HepG2 (cell line): ENCODE results near the gene POLR3E. TPM values are rescaled to one million over a fixed set of nuclear protein-coding genes. Genes with fewer than 3 reads are reported as not detected.

Experiments
- ATF7-NPFF ChIP-seq: sonication (generic); formaldehyde crosslinking; IDR thresholded peaks from 2 replicates; pipeline ENCODE4 v1.8.1; 2023; ENCODE audit warnings: mild to moderate bottlenecking, low read depth, missing genetic modification reagents, moderate library complexity
- CC2D1A ChIP-seq: sonication (generic); formaldehyde crosslinking; IDR thresholded peaks from 2 replicates; pipeline ENCODE4 v1.8.1; 2023; ENCODE audit warnings: mild to moderate bottlenecking, missing genetic modification reagents
- JARID2 ChIP-seq: sonication (generic); formaldehyde crosslinking; IDR thresholded peaks from 2 replicates; pipeline ENCODE4 v1.8.1; 2023; ENCODE audit warnings: missing genetic modification reagents, inconsistent platforms; ENCODE audit not compliant: insufficient replicate concordance
- KDM5A ChIP-seq: fragments of 200-600 bp; sonication (generic); IDR thresholded peaks from 2 replicates; pipeline ENCODE4 v1.7.0; 2018; ENCODE audit warnings: antibody characterized with exemption, mild to moderate bottlenecking, low read length, borderline replicate concordance
- MAX ChIP-seq: IDR thresholded peaks from 2 replicates; pipeline ENCODE4 v1.6.1; 2012; ENCODE audit warnings: inconsistent platforms
- SKIL ChIP-seq: sonication (generic); formaldehyde crosslinking; IDR thresholded peaks from 2 replicates; pipeline ENCODE4 v1.8.0; 2022; ENCODE audit warnings: missing genetic modification reagents, mild to moderate bottlenecking, moderate library complexity, borderline replicate concordance
- SRSF4 ChIP-seq: fragments of 200-400 bp; formaldehyde crosslinking; IDR thresholded peaks from one replicate; pipeline ENCODE4 v1.6.1; 2018; ENCODE audit warnings: mild to moderate bottlenecking, low read depth, low read length, moderate library complexity; ENCODE audit not compliant: poor library complexity, severe bottlenecking
- ZFP37 ChIP-seq: sonication (generic); formaldehyde crosslinking; IDR thresholded peaks from 2 replicates; pipeline ENCODE4 v1.4.0; 2020; ENCODE audit warnings: missing genetic modification reagents, borderline replicate concordance
- ZMYM3 ChIP-seq: sonication (generic); formaldehyde crosslinking; IDR thresholded peaks from 2 replicates; pipeline ENCODE4 v1.5.1; 2020; ENCODE audit warnings: mild to moderate bottlenecking, missing genetic modification reagents
- ZNF232 ChIP-seq: sonication (generic); formaldehyde crosslinking; IDR thresholded peaks from 2 replicates; pipeline ENCODE4 v1.4.0; 2020; ENCODE audit warnings: missing genetic modification reagents, borderline replicate concordance
- ZNF235 ChIP-seq: sonication (generic); formaldehyde crosslinking; IDR thresholded peaks from 2 replicates; pipeline ENCODE4 v1.8.1; 2023; ENCODE audit warnings: mild to moderate bottlenecking, missing genetic modification reagents, borderline replicate concordance
- ZNF569 ChIP-seq: sonication (generic); formaldehyde crosslinking; IDR thresholded peaks from 2 replicates; pipeline ENCODE4 v1.5.0; 2020; ENCODE audit warnings: mild to moderate bottlenecking, missing genetic modification reagents, moderate library complexity, borderline replicate concordance
- ZNF780A ChIP-seq: sonication (generic); formaldehyde crosslinking; IDR thresholded peaks from 2 replicates; pipeline ENCODE4 v1.8.0; 2022; ENCODE audit warnings: mild to moderate bottlenecking, missing genetic modification reagents, moderate library complexity
- ZSCAN9 ChIP-seq: IDR thresholded peaks from 2 replicates; pipeline ENCODE4 v1.6.1; 2016; ENCODE audit warnings: borderline replicate concordance
- polyA plus RNA-seq, 8 experiments: library from polyadenylated mRNA; depleted of rRNA in 3 of 8; stranded (reverse) in 7 of 8; unstranded in 1 of 8; fragments of >200 nt; fragmentation: Illumina TruSeq in 4 of 8; extraction: Trizol in 4 of 8; gene quantifications; 2 replicates each; pipeline versions ENCODE4 v1.2.1 to v1.2.3, GENCODE V29; 2011 to 2016; ENCODE audit warnings: low read depth in 4 of 8, missing spikeins in 1 of 8, mixed read lengths in 1 of 8; ENCODE audit not compliant: insufficient read depth in 1 of 8
- total RNA-seq, 5 experiments: library from RNA; depleted of rRNA; stranded (reverse); fragments of >200 nt; fragmentation: Illumina TruSeq; extraction: Trizol; gene quantifications; 2 replicates each; pipeline ENCODE4 v1.2.3, GENCODE V29; 2016; ENCODE audit warnings: low read depth in 1 of 5
- TF ChIP-seq, protein P1 (sequence below): sonication (generic); formaldehyde crosslinking; conservative IDR thresholded peaks from 2 replicates; pipeline ENCODE4 v1.8.0; 2022; ENCODE audit warnings: low read depth, missing genetic modification reagents
- TF ChIP-seq, protein P2 (sequence below): sonication (generic); formaldehyde crosslinking; IDR thresholded peaks from 2 replicates; pipeline ENCODE4 v1.4.0; 2020; ENCODE audit warnings: mild to moderate bottlenecking, missing genetic modification reagents
- TF ChIP-seq, protein P3 (sequence below): sonication (generic); formaldehyde crosslinking; IDR thresholded peaks from 2 replicates; pipeline ENCODE4 v1.5.0; 2020; ENCODE audit warnings: missing genetic modification reagents

The POLR3E gene
- total and polyA plus RNA-seq, 2 of the 13 experiments (the other 11 are each of a cell fraction or from before 2014, with no cell fraction given): 135 to 262 TPM

DNA sequence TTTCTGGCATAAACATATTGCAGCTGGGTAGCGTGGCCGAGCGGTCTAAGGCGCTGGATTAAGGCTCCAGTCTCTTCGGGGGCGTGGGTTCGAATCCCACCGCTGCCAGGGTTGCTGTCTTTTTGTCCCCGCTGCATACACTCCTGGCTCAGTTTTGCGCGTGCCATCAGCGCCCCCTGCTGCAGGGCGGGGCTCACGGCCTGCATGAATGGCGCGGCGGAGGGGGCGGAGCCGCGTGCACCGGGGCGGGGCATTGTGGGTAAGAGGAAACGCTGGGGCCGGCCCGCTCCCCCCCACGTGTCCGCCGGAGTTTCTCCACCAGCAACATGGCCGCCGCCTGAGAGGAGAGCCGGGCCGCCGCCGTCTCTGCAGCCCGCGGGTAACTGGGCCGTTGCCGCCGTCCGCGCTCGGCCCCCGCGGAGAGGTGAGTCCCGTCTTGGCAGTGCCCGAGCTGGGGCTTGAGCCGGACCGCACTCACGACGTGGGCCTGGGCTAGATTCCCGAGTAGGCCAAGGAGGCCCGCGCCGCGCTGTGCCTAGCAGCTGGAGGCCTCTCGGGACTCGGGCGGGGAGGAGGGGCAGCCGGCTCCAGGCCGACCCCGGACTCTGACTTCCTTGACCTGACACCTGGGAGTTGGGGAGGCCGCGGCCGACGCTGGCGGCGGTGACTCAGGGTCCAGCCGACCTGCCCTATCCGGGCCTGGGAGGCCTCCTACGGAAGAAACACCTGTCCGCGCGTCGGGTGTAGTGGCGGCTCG, at the start of gene POLR3E (continued):
- TF ChIP-seq, protein P1, sequence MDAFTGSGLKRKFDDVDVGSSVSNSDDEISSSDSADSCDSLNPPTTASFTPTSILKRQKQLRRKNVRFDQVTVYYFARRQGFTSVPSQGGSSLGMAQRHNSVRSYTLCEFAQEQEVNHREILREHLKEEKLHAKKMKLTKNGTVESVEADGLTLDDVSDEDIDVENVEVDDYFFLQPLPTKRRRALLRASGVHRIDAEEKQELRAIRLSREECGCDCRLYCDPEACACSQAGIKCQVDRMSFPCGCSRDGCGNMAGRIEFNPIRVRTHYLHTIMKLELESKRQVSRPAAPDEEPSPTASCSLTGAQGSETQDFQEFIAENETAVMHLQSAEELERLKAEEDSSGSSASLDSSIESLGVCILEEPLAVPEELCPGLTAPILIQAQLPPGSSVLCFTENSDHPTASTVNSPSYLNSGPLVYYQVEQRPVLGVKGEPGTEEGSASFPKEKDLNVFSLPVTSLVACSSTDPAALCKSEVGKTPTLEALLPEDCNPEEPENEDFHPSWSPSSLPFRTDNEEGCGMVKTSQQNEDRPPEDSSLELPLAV (CRISPR knock-in tag): no peak; the same call in 1 of the 2 replicates
- TF ChIP-seq ZNF235 (CRISPR knock-in tag): peak; percentile 74; the same call in 1 of the 2 replicates
- TF ChIP-seq CC2D1A (CRISPR knock-in tag): peak; percentile 97; the same call in 1 of the 2 replicates
- TF ChIP-seq KDM5A: no peak; the same call in 1 of the 2 replicates
- no peak for TF ChIP-seq SRSF4
- TF ChIP-seq SKIL: peak; percentile 67
- TF ChIP-seq ZNF569 (CRISPR knock-in tag): peak; percentile 48; the same call in 1 of the 2 replicates
- peak; percentile 84 for TF ChIP-seq JARID2 (CRISPR knock-in tag)
- peak; percentile 65; the same call in 1 of the 2 replicates for TF ChIP-seq ZNF232 (CRISPR knock-in tag)
- peak; percentile 100 for TF ChIP-seq ATF7-NPFF
- TF ChIP-seq, protein P2, sequence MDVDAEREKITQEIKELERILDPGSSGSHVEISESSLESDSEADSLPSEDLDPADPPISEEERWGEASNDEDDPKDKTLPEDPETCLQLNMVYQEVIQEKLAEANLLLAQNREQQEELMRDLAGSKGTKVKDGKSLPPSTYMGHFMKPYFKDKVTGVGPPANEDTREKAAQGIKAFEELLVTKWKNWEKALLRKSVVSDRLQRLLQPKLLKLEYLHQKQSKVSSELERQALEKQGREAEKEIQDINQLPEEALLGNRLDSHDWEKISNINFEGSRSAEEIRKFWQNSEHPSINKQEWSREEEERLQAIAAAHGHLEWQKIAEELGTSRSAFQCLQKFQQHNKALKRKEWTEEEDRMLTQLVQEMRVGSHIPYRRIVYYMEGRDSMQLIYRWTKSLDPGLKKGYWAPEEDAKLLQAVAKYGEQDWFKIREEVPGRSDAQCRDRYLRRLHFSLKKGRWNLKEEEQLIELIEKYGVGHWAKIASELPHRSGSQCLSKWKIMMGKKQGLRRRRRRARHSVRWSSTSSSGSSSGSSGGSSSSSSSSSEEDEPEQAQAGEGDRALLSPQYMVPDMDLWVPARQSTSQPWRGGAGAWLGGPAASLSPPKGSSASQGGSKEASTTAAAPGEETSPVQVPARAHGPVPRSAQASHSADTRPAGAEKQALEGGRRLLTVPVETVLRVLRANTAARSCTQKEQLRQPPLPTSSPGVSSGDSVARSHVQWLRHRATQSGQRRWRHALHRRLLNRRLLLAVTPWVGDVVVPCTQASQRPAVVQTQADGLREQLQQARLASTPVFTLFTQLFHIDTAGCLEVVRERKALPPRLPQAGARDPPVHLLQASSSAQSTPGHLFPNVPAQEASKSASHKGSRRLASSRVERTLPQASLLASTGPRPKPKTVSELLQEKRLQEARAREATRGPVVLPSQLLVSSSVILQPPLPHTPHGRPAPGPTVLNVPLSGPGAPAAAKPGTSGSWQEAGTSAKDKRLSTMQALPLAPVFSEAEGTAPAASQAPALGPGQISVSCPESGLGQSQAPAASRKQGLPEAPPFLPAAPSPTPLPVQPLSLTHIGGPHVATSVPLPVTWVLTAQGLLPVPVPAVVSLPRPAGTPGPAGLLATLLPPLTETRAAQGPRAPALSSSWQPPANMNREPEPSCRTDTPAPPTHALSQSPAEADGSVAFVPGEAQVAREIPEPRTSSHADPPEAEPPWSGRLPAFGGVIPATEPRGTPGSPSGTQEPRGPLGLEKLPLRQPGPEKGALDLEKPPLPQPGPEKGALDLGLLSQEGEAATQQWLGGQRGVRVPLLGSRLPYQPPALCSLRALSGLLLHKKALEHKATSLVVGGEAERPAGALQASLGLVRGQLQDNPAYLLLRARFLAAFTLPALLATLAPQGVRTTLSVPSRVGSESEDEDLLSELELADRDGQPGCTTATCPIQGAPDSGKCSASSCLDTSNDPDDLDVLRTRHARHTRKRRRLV (CRISPR knock-in tag): peak; percentile 93
- TF ChIP-seq ZMYM3 (CRISPR knock-in tag): peak; percentile 91
- peak; percentile 97 for TF ChIP-seq ZSCAN9
- peak; percentile 98 for TF ChIP-seq MAX
- peak; percentile 70; the same call in 1 of the 2 replicates for TF ChIP-seq ZFP37
- TF ChIP-seq, protein P3, sequence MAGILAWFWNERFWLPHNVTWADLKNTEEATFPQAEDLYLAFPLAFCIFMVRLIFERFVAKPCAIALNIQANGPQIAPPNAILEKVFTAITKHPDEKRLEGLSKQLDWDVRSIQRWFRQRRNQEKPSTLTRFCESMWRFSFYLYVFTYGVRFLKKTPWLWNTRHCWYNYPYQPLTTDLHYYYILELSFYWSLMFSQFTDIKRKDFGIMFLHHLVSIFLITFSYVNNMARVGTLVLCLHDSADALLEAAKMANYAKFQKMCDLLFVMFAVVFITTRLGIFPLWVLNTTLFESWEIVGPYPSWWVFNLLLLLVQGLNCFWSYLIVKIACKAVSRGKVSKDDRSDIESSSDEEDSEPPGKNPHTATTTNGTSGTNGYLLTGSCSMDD: no peak
- no peak for TF ChIP-seq ZNF780A (CRISPR knock-in tag)
